Retinal pigment epithelial cell (primary cell): ENCODE results near the gene GPR143.

Experiments
- DNase-seq: peaks from one replicate; pipeline ENCODE4 v3.0.0-alpha.2; 2010; ENCODE audit warnings: low read depth
- H3K4me3 ChIP-seq: 2 replicates; pipeline ENCODE4 v1.5.1; 2011; ENCODE audit warnings: mild to moderate bottlenecking, low read length, control low read depth, moderate library complexity
- TF ChIP-seq, protein P1 (sequence below): conservative IDR thresholded peaks from 2 replicates; pipeline ENCODE4 v1.5.1; 2011; ENCODE audit warnings: low read depth, low read length, control low read depth, inconsistent platforms

GPR143 gene

DNA sequence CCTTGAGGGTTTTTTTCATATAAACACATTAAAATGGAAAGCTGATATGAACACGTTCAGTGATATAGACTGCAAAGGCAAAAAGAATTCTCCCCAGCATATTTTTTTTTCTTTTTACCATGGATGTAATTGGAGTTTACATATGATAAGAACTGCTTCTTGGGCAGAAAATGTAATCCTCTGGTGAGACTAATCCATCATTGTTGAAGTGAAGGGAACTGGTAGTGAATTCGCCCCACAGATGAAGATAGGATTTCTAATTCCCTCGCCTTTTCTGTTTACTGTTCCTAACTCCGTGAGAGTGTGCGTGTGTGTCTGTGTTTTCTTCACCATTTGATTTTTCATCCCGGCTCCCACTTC lies 88.9 kb downstream of the GPR143 start:
- no peak overlapping the region for H3K4me3 ChIP-seq
- DNase-seq = no peak
- TF ChIP-seq, protein P1, sequence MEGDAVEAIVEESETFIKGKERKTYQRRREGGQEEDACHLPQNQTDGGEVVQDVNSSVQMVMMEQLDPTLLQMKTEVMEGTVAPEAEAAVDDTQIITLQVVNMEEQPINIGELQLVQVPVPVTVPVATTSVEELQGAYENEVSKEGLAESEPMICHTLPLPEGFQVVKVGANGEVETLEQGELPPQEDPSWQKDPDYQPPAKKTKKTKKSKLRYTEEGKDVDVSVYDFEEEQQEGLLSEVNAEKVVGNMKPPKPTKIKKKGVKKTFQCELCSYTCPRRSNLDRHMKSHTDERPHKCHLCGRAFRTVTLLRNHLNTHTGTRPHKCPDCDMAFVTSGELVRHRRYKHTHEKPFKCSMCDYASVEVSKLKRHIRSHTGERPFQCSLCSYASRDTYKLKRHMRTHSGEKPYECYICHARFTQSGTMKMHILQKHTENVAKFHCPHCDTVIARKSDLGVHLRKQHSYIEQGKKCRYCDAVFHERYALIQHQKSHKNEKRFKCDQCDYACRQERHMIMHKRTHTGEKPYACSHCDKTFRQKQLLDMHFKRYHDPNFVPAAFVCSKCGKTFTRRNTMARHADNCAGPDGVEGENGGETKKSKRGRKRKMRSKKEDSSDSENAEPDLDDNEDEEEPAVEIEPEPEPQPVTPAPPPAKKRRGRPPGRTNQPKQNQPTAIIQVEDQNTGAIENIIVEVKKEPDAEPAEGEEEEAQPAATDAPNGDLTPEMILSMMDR = no peak

DNA sequence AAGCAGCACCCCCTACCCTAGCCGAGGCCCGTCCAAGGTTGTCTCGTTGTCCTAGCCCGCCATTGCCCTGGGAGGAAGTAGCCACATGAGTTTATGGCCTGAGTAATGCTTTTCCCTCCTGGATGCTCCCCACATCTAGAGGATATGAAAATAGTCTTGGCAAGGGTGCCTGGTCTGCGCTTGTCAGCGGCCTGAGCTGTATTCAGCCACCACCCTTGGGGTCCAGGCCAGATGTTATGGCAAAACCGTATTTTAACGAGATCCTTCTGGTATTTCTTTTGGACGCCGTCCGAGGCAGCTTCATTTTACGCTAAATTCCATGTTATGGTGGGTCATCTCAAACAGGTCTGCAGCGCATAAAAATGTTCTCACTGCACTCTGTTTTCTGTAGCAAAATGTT lies 89.3 kb downstream of the GPR143 start:
- TF ChIP-seq, protein P1 = no peak
- DNase-seq = no peak
- no peak overlapping the region for H3K4me3 ChIP-seq
